IPS-18a (cell line): ENCODE results near the gene EP400.
"Not testable (repeated sequence)": the region's sequence is repeated elsewhere in the genome, so short reads cannot be mapped to it uniquely, and the experiment has no call there.

Experiments used
- H3K27ac ChIP-seq: one replicate; pipeline ENCODE4 v1.5.1; 2013; ENCODE audit warnings: low read length
- H3K27me3 ChIP-seq: one replicate; pipeline ENCODE4 v1.6.1; 2013; ENCODE audit warnings: mild to moderate bottlenecking, low read length; ENCODE audit not compliant: control insufficient read depth, insufficient read depth
- H3K36me3 ChIP-seq: one replicate; pipeline ENCODE4 v1.6.1; 2013; ENCODE audit warnings: low read depth, low read length; ENCODE audit not compliant: control insufficient read depth
- H3K4me1 ChIP-seq: one replicate; pipeline ENCODE4 v1.6.1; 2013; ENCODE audit warnings: low read depth, low read length; ENCODE audit not compliant: control insufficient read depth
- H3K4me3 ChIP-seq: one replicate; pipeline ENCODE4 v1.5.1; 2013; ENCODE audit warnings: low read length
- H3K9ac ChIP-seq: one replicate; pipeline ENCODE4 v1.6.1; 2013; ENCODE audit warnings: mild to moderate bottlenecking, low read length, moderate library complexity
- H3K9me3 ChIP-seq: one replicate; pipeline ENCODE4 v1.6.1; 2013; ENCODE audit warnings: low read depth, low read length; ENCODE audit not compliant: control insufficient read depth

EP400 gene

GRCh38 chr12:132074216-132074615 lies 124.5 kb downstream of the EP400 start:
- Histone ChIP-seq H3K9ac (no peak overlapping the region), H3K4me1 (no peaks in the 10 kb centered on the region), H3K27me3 (no peaks in the 10 kb centered on the region), H3K9me3 (no peaks in the 10 kb centered on the region), H3K27ac (no peak overlapping the region), H3K36me3 (peaks cover 63% of the 10 kb centered on the region), H3K4me3 (no peak overlapping the region)

DNA sequence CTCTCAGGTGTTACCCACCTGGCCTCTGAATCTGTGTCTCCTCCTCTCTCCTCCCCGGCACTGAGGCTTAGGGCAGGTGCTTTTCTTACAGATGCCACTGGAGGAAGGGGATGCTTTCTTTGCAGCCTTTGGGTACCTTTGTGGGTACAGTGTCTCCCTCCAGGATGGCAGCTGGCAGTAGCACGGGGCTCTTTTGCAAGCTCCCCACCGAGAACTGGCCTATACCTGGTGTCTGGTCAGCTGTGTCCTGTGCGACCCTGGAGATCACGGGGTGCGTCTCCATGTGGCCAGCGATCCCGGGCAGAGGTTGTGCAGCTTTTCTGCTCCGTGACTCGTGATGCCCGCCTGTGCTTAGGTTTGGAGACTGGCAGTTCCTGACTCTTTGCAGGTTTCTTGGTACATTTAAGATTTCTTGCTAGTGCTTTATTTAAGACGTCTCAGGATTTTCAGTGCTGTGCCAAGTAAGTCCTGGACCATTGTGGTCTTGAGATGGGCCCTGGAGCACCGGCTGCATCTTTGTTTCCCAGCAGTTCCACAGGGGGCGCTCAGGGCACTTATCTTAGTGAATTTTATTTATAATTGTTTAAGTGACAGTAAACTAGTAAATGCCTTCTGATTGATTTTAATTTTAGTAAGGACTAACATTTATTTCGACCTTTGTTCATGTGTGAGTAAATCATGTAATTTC lies 125.4 kb downstream of the EP400 start:
- Histone ChIP-seq H3K4me3 (no peak overlapping the region), H3K27me3 (no peaks in the 10 kb centered on the region), H3K27ac (no peak overlapping the region), H3K36me3 (peaks cover 59% of the 10 kb centered on the region), H3K9ac (no peak overlapping the region), H3K9me3 (no peaks in the 10 kb centered on the region), H3K4me1 (no peaks in the 10 kb centered on the region)

DNA sequence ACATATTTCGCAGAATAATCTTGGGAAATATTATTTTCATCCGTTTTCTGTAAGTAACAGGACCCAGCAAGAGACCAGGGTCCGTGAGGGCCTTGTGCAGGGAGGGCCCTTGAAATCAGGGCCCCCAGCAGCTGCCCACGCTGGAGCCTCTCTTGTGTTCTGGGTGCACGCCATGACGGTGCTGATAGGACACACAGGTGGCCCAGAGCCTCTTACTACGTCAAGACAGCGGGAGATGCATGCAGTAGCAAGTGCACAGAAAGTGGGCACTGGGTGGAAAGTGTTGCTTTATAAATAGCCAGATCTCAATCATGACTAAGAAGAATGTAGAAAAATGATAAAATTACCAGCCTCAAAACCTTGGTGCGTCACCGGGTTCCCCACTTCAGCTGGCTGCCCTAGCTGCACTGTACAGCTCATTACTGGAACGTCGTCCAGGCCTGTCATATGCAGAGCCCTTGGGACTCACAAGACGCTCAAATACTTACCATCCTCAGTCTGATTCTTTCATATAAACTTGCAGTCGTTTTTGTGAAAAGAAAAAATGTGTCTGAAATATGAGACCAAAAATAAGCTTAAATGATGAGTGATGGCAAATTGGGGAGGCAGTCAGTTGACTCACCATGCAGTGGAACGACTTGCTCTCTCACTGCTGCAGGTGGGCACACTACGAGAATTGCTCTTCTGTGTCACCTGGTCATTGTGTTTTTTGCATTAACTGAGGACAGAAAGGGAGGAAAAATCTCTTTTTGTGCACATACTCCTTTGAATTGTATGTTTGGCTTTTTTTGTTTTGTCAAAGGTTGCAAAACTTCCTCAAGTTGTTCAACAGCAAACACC lies 126.2 kb downstream of the EP400 start:
- no peaks in the 10 kb centered on the region for H3K4me1 ChIP-seq
- H3K36me3 ChIP-seq, result peaks cover 52% of the 10 kb centered on the region
- H3K27ac ChIP-seq, result no peak overlapping the region
- no peak overlapping the region for H3K4me3 ChIP-seq
- no peaks in the 10 kb centered on the region for H3K27me3 ChIP-seq
- no peaks in the 10 kb centered on the region for H3K9me3 ChIP-seq
- no peak overlapping the region for H3K9ac ChIP-seq

DNA sequence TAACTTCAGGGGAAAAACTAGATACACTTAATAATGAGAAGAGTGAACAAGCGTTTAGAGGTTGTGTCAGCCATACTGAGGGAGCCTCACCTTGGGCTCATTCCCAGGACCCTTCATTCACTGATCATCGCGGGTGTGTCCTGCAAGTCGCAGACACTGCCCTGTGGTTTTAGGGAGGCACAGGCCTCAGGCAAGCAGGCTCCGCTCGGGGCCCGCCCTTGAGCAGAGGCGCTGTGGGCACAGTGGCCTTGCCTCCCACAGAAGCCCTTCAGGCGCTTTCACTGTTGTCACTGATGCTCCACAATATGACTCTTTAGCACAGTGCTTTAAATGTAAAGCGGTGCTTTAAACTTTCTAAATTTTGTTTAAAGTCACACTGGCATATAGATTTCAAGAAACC lies 127.0 kb downstream of the EP400 start:
- Histone ChIP-seq H3K27ac (no peak overlapping the region), H3K9ac (no peak overlapping the region), H3K4me1 (no peaks in the 10 kb centered on the region), H3K9me3 (no peaks in the 10 kb centered on the region), H3K27me3 (no peaks in the 10 kb centered on the region), H3K36me3 (peaks cover 46% of the 10 kb centered on the region), H3K4me3 (no peak overlapping the region)

DNA sequence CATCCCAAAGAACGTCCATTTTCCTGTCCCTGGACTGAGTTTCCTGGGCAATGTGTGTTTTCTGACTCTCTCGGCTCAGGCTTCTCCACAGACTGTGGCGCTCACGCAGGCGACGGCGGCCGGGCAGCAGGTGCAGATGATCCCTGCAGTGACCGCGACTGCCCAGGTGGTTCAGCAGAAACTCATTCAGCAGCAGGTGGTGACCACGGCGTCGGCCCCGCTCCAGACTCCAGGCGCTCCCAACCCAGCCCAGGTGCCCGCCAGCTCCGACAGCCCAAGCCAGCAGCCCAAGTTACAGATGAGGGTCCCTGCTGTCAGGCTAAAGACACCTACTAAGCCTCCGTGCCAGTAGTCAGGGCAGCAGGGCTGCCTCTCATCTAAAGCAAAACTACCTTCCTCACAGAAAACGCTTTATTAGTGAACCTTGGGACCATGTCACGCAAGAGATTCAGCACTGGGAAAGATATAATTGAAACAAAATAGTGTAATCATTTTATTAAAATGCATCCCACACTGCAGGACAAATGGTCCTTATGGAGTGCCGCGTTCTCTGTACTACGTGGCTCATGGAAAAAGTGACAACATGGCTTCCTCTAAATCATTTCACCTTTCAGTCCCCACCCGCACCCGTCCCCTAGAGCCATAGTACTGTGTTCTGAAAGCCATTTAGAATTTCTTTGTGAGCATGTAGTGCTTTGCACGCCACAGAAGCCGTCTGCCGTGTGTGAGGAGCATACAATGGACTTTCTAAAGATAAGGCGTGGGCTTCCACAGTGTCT lies 127.8 kb downstream of the EP400 start:
- Histone ChIP-seq H3K27ac (no peak overlapping the region), H3K27me3 (no peaks in the 10 kb centered on the region), H3K36me3 (peaks cover 46% of the 10 kb centered on the region), H3K4me1 (no peaks in the 10 kb centered on the region), H3K4me3 (no peak overlapping the region), H3K9ac (no peak overlapping the region), H3K9me3 (no peaks in the 10 kb centered on the region)

GRCh38 chr12:132078190-132078589 lies 128.4 kb downstream of the EP400 start:
- H3K9me3 ChIP-seq, result no peaks in the 10 kb centered on the region
- H3K27ac ChIP-seq, result no peak overlapping the region
- no peaks in the 10 kb centered on the region for H3K27me3 ChIP-seq
- no peak overlapping the region for H3K9ac ChIP-seq
- H3K36me3 ChIP-seq, result peaks cover 42% of the 10 kb centered on the region
- H3K4me1 ChIP-seq, result no peaks in the 10 kb centered on the region
- H3K4me3 ChIP-seq, result no peak overlapping the region

DNA sequence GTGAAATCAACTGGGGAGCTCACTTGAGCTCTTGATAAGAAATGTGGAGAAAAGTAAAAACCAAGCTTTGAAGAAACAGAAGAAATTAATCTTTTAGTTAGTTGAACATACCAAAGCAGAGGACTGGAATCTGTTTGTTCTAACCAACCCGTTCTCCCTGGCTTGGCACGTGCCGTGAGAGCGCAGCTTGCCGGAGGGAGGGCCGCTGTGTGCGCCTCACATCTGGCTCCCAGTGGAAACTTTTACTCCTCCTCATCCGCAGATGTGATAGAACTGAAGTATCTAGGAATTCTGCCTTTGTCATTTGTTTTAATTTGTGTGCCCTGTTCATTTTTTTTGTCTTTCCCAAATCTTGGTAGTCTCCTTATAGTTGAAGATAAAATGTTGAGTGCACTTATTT lies 129.5 kb downstream of the EP400 start:
- Histone ChIP-seq H3K4me1 (peaks cover 4% of the 10 kb centered on the region), H3K36me3 (peaks cover 40% of the 10 kb centered on the region), H3K27ac (no peak overlapping the region), H3K9me3 (no peaks in the 10 kb centered on the region), H3K4me3 (no peak overlapping the region), H3K27me3 (no peaks in the 10 kb centered on the region), H3K9ac (no peak overlapping the region)

DNA sequence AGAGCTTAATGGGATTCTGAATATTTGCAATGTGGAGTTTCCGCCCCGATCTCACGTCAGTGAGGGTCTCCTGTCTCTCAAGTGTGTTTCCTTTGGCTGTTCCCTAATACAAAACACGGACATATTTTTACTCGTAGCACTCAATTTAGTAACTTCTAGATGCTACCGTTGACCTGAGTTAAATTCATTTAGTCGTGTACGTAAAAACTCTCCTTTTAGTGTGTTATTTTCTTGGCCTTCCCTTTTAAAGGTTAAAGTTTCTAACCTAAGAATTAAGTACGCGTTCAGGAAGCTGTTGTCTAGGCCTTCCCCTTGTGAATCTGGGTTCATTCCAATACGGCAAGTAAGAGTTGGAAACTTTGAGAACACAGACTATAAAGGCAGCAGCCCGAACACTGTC lies 130.0 kb downstream of the EP400 start:
- H3K27ac ChIP-seq, result no peak overlapping the region
- no peaks in the 10 kb centered on the region for H3K27me3 ChIP-seq
- H3K9me3 ChIP-seq, result no peaks in the 10 kb centered on the region
- peaks cover 4% of the 10 kb centered on the region for H3K4me1 ChIP-seq
- H3K9ac ChIP-seq, result no peak overlapping the region
- H3K4me3 ChIP-seq, result no peak overlapping the region
- H3K36me3 ChIP-seq, result peaks cover 35% of the 10 kb centered on the region

DNA sequence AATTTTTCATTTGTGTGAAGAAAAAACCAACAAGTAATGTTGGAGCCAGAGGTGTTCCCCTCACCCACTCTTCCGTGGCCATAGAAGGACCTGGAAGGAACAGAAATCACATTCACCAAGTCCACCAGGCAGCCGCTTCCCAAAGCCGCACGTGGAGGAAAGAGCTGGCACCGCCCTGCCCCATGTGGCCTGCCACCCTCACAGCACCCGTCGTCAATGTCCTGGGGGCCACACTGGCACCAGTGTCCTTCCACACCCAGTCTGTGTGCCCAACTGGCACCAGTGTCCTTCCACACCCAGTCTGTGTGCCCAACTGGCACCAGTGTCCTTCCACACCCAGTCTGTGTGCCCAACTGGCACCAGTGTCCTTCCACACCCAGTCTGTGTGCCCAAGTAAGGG lies 130.8 kb downstream of the EP400 start:
- not testable (repeated sequence) for H3K27ac ChIP-seq, H3K4me3 ChIP-seq, H3K4me1 ChIP-seq, H3K27me3 ChIP-seq, H3K9me3 ChIP-seq, H3K9ac ChIP-seq
- H3K36me3 ChIP-seq, result peaks cover 35% of the 10 kb centered on the region

- no peak overlapping the region for H3K9ac ChIP-seq
- no peak overlapping the region for H3K4me3 ChIP-seq
- H3K9me3 ChIP-seq, result no peaks in the 10 kb centered on the region
- H3K36me3 ChIP-seq, result peaks cover 25% of the 10 kb centered on the region
- H3K4me1 ChIP-seq, result peaks cover 8% of the 10 kb centered on the region
- no peak overlapping the region for H3K27ac ChIP-seq
- H3K27me3 ChIP-seq, result no peaks in the 10 kb centered on the region
Measured at GRCh38 chr12:132081423-132081822, 131.7 kb downstream of the EP400 start.

- peak overlapping the region; percentile 61 for H3K9ac ChIP-seq
- no peaks in the 10 kb centered on the region for H3K27me3 ChIP-seq
- no peak overlapping the region for H3K27ac ChIP-seq
- H3K4me1 ChIP-seq, result peaks cover 8% of the 10 kb centered on the region
- peaks cover 4% of the 10 kb centered on the region for H3K36me3 ChIP-seq
- H3K9me3 ChIP-seq, result no peaks in the 10 kb centered on the region
- H3K4me3 ChIP-seq, result peak overlapping the region; percentile 54
Measured at GRCh38 chr12:132083614-132083940, 133.8 kb downstream of the EP400 start.
